ENCODE measurements around the gene TFDP2. TPM values are rescaled to one million over a fixed set of nuclear protein-coding genes. Genes with fewer than 3 reads are reported as not detected.

Gene TFDP2
- total and polyA plus RNA-seq, 9 of the 15 experiments (the other 6 are each of a cell fraction or from before 2014, with no cell fraction given), result 95.6 to 179 (median 126) TPM

DNA sequence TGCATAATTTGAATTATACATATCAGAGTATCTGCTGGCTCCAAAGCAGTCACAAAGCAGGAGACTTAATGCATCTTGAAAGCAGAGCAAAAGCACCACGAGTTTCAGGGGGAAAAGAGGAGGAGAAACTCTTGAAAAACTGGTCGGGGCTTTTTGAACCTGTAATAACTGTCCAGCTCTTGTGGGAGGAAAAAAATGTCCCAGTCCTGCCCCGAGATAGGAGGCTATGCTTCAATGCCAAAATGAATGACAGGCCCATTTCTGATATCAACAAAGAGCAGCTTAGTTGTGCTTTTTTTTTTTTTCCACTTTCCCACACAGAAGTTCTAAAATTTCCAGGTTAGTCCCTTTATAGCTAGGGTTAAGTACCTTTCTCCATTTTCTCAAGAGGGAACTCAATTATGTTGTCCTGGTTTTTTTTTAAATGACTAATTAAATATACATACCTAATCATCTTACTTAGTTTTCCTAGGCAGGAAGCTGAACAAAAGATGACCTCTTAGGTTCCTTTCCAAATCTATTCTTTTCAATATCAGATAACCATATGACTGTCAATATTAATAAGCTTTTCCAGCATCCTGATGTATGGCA lies 120.2 kb downstream of the TFDP2 start (continued):
- TF ChIP-seq POLR2AphosphoS2 (IDR thresholded peaks at IDR 0.05; ENCODE audit: low read length) (no peak), BMI1 (IDR thresholded peaks at IDR 0.05; ENCODE audit: low read length) (no peak), SIRT6 (IDR thresholded peaks at IDR 0.05; ENCODE audit: low read depth, low read length) (no peak), TBP (optimal IDR thresholded peaks at IDR 0.05; ENCODE audit: low read depth, low read length) (peak; percentile 47), MTA3 (IDR thresholded peaks at IDR 0.05; ENCODE audit: borderline replicate concordance) (peak; percentile 15; the same call in 1 of the 2 replicates), PPARD (CRISPR knock-in tag; IDR thresholded peaks at IDR 0.05) (no peak), ZFP36 (IDR thresholded peaks at IDR 0.05; ENCODE audit: low read depth, low read length, partially characterized antibody) (no peak), CREB1 (IDR thresholded peaks at IDR 0.05) (no peak), CREB1 (CRISPR knock-in tag; IDR thresholded peaks at IDR 0.05) (no peak), ILF3 (IDR thresholded peaks at IDR 0.05; ENCODE audit: borderline replicate concordance) (no peak), CREM (IDR thresholded peaks at IDR 0.05; ENCODE audit: low read depth) (no peak), KDM4B (IDR thresholded peaks at IDR 0.05; ENCODE audit: borderline replicate concordance in 2 of 2, low read depth in 1 of 2) (no peak), CSDE1 (IDR thresholded peaks at IDR 0.05) (no peak), RBM39 (optimal IDR thresholded peaks at IDR 0.05; ENCODE audit: low read depth, low read length) (no peak), MYBL2 (IDR thresholded peaks at IDR 0.05; ENCODE audit: low read depth) (peak; percentile 66), MYBL2 (CRISPR knock-in tag; IDR thresholded peaks at IDR 0.05; ENCODE audit: borderline replicate concordance) (no peak)
- TF ChIP-seq, protein P1, sequence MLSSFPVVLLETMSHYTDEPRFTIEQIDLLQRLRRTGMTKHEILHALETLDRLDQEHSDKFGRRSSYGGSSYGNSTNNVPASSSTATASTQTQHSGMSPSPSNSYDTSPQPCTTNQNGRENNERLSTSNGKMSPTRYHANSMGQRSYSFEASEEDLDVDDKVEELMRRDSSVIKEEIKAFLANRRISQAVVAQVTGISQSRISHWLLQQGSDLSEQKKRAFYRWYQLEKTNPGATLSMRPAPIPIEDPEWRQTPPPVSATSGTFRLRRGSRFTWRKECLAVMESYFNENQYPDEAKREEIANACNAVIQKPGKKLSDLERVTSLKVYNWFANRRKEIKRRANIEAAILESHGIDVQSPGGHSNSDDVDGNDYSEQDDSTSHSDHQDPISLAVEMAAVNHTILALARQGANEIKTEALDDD (IDR thresholded peaks at IDR 0.05), result peak; percentile 37; the same call in 1 of the 2 replicates
- TF ChIP-seq, protein P2, sequence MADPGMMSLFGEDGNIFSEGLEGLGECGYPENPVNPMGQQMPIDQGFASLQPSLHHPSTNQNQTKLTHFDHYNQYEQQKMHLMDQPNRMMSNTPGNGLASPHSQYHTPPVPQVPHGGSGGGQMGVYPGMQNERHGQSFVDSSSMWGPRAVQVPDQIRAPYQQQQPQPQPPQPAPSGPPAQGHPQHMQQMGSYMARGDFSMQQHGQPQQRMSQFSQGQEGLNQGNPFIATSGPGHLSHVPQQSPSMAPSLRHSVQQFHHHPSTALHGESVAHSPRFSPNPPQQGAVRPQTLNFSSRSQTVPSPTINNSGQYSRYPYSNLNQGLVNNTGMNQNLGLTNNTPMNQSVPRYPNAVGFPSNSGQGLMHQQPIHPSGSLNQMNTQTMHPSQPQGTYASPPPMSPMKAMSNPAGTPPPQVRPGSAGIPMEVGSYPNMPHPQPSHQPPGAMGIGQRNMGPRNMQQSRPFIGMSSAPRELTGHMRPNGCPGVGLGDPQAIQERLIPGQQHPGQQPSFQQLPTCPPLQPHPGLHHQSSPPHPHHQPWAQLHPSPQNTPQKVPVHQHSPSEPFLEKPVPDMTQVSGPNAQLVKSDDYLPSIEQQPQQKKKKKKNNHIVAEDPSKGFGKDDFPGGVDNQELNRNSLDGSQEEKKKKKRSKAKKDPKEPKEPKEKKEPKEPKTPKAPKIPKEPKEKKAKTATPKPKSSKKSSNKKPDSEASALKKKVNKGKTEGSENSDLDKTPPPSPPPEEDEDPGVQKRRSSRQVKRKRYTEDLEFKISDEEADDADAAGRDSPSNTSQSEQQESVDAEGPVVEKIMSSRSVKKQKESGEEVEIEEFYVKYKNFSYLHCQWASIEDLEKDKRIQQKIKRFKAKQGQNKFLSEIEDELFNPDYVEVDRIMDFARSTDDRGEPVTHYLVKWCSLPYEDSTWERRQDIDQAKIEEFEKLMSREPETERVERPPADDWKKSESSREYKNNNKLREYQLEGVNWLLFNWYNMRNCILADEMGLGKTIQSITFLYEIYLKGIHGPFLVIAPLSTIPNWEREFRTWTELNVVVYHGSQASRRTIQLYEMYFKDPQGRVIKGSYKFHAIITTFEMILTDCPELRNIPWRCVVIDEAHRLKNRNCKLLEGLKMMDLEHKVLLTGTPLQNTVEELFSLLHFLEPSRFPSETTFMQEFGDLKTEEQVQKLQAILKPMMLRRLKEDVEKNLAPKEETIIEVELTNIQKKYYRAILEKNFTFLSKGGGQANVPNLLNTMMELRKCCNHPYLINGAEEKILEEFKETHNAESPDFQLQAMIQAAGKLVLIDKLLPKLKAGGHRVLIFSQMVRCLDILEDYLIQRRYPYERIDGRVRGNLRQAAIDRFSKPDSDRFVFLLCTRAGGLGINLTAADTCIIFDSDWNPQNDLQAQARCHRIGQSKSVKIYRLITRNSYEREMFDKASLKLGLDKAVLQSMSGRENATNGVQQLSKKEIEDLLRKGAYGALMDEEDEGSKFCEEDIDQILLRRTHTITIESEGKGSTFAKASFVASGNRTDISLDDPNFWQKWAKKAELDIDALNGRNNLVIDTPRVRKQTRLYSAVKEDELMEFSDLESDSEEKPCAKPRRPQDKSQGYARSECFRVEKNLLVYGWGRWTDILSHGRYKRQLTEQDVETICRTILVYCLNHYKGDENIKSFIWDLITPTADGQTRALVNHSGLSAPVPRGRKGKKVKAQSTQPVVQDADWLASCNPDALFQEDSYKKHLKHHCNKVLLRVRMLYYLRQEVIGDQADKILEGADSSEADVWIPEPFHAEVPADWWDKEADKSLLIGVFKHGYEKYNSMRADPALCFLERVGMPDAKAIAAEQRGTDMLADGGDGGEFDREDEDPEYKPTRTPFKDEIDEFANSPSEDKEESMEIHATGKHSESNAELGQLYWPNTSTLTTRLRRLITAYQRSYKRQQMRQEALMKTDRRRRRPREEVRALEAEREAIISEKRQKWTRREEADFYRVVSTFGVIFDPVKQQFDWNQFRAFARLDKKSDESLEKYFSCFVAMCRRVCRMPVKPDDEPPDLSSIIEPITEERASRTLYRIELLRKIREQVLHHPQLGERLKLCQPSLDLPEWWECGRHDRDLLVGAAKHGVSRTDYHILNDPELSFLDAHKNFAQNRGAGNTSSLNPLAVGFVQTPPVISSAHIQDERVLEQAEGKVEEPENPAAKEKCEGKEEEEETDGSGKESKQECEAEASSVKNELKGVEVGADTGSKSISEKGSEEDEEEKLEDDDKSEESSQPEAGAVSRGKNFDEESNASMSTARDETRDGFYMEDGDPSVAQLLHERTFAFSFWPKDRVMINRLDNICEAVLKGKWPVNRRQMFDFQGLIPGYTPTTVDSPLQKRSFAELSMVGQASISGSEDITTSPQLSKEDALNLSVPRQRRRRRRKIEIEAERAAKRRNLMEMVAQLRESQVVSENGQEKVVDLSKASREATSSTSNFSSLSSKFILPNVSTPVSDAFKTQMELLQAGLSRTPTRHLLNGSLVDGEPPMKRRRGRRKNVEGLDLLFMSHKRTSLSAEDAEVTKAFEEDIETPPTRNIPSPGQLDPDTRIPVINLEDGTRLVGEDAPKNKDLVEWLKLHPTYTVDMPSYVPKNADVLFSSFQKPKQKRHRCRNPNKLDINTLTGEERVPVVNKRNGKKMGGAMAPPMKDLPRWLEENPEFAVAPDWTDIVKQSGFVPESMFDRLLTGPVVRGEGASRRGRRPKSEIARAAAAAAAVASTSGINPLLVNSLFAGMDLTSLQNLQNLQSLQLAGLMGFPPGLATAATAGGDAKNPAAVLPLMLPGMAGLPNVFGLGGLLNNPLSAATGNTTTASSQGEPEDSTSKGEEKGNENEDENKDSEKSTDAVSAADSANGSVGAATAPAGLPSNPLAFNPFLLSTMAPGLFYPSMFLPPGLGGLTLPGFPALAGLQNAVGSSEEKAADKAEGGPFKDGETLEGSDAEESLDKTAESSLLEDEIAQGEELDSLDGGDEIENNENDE (IDR thresholded peaks at IDR 0.05; ENCODE audit: low read depth, low read length), result no peak

All from K562 (cell line).